PC-3 (cell line): Measurements from ENCODE around the gene KCNIP4. TPM values are rescaled to one million over a fixed set of nuclear protein-coding genes. Genes with fewer than 3 reads are reported as not detected.

Experiments
- ATAC-seq: fragments of 200-7000 bp; cut with Tn5 transposase; 2 replicates; pipeline ENCODE4 v1.9.1; 2020; ENCODE audit warnings: mild to moderate bottlenecking, moderate library complexity
- BruUV-seq: library from RNA; stranded (reverse); fragments of 400-500 nt; replicated peaks from 2 replicates; lab custom pipeline; 2021; lab: Mats Ljungman, UMichigan
- CTCF ChIA-PET: fragments of 300-600 bp; sonication (Branson Sonifier 250); formaldehyde crosslinking; loops from one replicate; lab custom pipeline; 2022; ENCODE audit warnings: antibody characterized with exemption; lab: Charles Lee
- POLR2A ChIA-PET: fragments of 300-600 bp; sonication (Branson Sonifier 250); formaldehyde crosslinking; loops from one replicate; lab custom pipeline; 2022; ENCODE audit warnings: antibody characterized with exemption; ENCODE audit not compliant: unreplicated experiment; lab: Charles Lee
- DNase-seq: peaks from one replicate; pipeline ENCODE4 v3.0.0-alpha.2; 2015
- H2AFZ ChIP-seq: fragments of 300-600 bp; sonication (generic); 2 replicates; pipeline ENCODE4 v1.6.0; 2016; ENCODE audit warnings: antibody characterized with exemption, low read length
- H3F3A ChIP-seq: fragments of 300-600 bp; sonication (generic); one replicate; pipeline ENCODE4 v1.6.0; 2017; ENCODE audit warnings: antibody characterized with exemption, low read length, control low read depth, mild to moderate bottlenecking; ENCODE audit not compliant: unreplicated experiment
- H3K27ac ChIP-seq: fragments of 300-600 bp; sonication (generic); 2 replicates; pipeline ENCODE4 v1.5.1; 2016; ENCODE audit warnings: mild to moderate bottlenecking, low read length
- H3K27me3 ChIP-seq: fragments of 300-600 bp; sonication (generic); 2 replicates; pipeline ENCODE4 v1.6.1; 2016; ENCODE audit warnings: low read length, mixed read lengths
- H3K36me3 ChIP-seq: fragments of 300-600 bp; sonication (generic); 2 replicates; pipeline ENCODE4 v1.6.1; 2016; ENCODE audit warnings: low read depth, mixed run types, low read length, mixed read lengths
- H3K4me1 ChIP-seq: fragments of 300-600 bp; sonication (generic); 2 replicates; pipeline ENCODE4 v1.5.1; 2016; ENCODE audit warnings: low read length; ENCODE audit not compliant: insufficient read depth
- H3K4me2 ChIP-seq: fragments of 300-600 bp; sonication (generic); 2 replicates; pipeline ENCODE4 v1.6.0; 2016; ENCODE audit warnings: low read length
- H3K4me3 ChIP-seq: fragments of 300-600 bp; sonication (generic); 2 replicates; pipeline ENCODE4 v1.5.1; 2016; ENCODE audit warnings: mild to moderate bottlenecking, low read length, mixed read lengths
- H3K79me2 ChIP-seq: fragments of 300-600 bp; sonication (generic); 2 replicates; pipeline ENCODE4 v1.6.1; 2017; ENCODE audit warnings: low read length, mixed read lengths
- H3K9ac ChIP-seq: fragments of 300-600 bp; sonication (generic); 2 replicates; pipeline ENCODE4 v1.6.0; 2016; ENCODE audit warnings: mild to moderate bottlenecking, low read length
- H3K9me2 ChIP-seq: fragments of 300-600 bp; sonication (generic); replicated peaks from 2 replicates; pipeline ENCODE4 v1.6.1; 2016; ENCODE audit warnings: mixed run types, low read length, mixed read lengths
- H3K9me3 ChIP-seq: fragments of 300-600 bp; sonication (generic); 2 replicates; pipeline ENCODE4 v1.6.1; 2016; ENCODE audit warnings: low read length, mixed read lengths
- H4K20me1 ChIP-seq: fragments of 300-600 bp; sonication (generic); 2 replicates; pipeline ENCODE4 v1.6.1; 2016; ENCODE audit warnings: low read length, mixed read lengths
- EZH2 ChIP-seq: fragments of 300-600 bp; sonication (generic); IDR thresholded peaks from one replicate; pipeline ENCODE4 v1.6.1; 2017; ENCODE audit warnings: antibody characterized with exemption, mild to moderate bottlenecking, low read length; ENCODE audit not compliant: unreplicated experiment
- EZH2phosphoT487 ChIP-seq: fragments of 300-600 bp; sonication (generic); IDR thresholded peaks from 2 replicates; pipeline ENCODE4 v1.6.1; 2018; ENCODE audit warnings: mild to moderate bottlenecking, antibody characterized with exemption, low read length, borderline replicate concordance
- intact Hi-C: fragments of 100-400 bp; cut with micrococcal nuclease; formaldehyde crosslinking; loops from 2 replicates; pipeline ENCODE4 v1.9.0; 2023
- total RNA-seq: library from RNA; depleted of rRNA; stranded (reverse); fragments of >200 nt; gene quantifications from 2 replicates; pipeline ENCODE4 v1.2.3, GENCODE V29; 2014
- TF ChIP-seq, protein P1 (sequence below): fragments of 300-600 bp; sonication (generic); conservative IDR thresholded peaks from 2 replicates; pipeline ENCODE4 v1.5.1; 2017; ENCODE audit warnings: antibody characterized with exemption, low read depth, mild to moderate bottlenecking, low read length

KCNIP4 gene
- total RNA-seq, 1 experiment from 2014 or later = not detected

DNA sequence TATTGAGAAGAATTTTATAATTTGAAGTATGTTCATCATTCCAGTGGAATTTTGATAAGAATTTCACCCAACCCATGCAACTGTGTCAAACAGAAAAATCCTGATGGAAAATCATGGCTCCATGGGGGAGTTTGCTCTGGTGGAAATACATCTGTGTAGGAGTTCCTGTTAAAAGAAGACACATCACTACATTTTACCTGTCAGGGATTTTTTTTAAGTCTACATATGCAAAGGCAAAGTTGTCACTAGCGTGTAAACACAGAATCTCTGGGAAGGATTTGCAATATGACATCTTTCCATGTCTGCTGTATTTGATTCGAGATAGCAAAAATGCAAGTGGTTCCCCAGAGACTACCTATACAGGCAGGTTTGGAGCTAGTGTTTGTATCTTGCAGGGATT, 581.0 kb downstream of the KCNIP4 start:
- BruUV-seq = no TSS peak

DNA sequence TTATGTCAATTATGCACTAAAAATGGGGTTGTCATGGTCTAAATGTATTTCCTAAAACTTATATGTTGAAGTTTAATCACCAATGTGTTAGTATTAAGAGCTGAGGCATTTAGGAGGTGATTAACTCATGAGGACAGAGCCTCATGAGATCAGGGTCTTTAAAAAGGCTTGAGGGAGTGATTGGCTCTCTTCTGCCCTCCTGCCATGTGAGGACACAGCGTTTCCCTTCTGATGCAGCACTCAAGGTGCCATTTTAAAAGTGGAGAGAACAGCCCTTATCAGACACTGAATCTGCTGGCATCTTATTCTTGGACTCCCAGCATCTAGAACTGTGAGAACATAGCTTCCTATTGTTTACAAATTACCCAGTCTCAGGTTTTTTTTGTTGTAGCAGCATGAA, 581.7 kb downstream of the KCNIP4 start:
- Histone ChIP-seq H3K27me3 (no peaks in the 10 kb centered on the region), H3K4me3 (no peak overlapping the region), H3K27ac (no peak overlapping the region), H3K36me3 (no peaks in the 10 kb centered on the region), H3K4me2 (no peak overlapping the region), H4K20me1 (no peaks in the 10 kb centered on the region), H3F3A (no peaks in the 10 kb centered on the region), H3K9me3 (no peaks in the 10 kb centered on the region), H3K4me1 (no peaks in the 10 kb centered on the region), H3K9me2 (no peaks in the 10 kb centered on the region), H3K79me2 (no peaks in the 10 kb centered on the region), H3K9ac (no peak overlapping the region), H2AFZ (no peak overlapping the region)
- ChIA-PET CTCF (no interaction called here), POLR2A (no interaction called here)
- intact Hi-C loops = no loop called here
- ATAC-seq = no peak
- BruUV-seq = no TSS peak
- DNase-seq = no peak
- TF ChIP-seq, protein P1, sequence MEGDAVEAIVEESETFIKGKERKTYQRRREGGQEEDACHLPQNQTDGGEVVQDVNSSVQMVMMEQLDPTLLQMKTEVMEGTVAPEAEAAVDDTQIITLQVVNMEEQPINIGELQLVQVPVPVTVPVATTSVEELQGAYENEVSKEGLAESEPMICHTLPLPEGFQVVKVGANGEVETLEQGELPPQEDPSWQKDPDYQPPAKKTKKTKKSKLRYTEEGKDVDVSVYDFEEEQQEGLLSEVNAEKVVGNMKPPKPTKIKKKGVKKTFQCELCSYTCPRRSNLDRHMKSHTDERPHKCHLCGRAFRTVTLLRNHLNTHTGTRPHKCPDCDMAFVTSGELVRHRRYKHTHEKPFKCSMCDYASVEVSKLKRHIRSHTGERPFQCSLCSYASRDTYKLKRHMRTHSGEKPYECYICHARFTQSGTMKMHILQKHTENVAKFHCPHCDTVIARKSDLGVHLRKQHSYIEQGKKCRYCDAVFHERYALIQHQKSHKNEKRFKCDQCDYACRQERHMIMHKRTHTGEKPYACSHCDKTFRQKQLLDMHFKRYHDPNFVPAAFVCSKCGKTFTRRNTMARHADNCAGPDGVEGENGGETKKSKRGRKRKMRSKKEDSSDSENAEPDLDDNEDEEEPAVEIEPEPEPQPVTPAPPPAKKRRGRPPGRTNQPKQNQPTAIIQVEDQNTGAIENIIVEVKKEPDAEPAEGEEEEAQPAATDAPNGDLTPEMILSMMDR = no peak
- TF ChIP-seq EZH2phosphoT487 = no peak
- TF ChIP-seq EZH2 = no peak

More for the DNA sequence above, 581.0 kb downstream of the KCNIP4 start:
- Histone ChIP-seq H3K27me3 (no peaks in the 10 kb centered on the region), H3F3A (no peaks in the 10 kb centered on the region), H3K4me1 (no peaks in the 10 kb centered on the region), H3K9me3 (no peaks in the 10 kb centered on the region), H3K36me3 (no peaks in the 10 kb centered on the region), H3K79me2 (no peaks in the 10 kb centered on the region), H3K4me3 (no peak overlapping the region), H3K4me2 (no peak overlapping the region), H3K9me2 (no peaks in the 10 kb centered on the region), H2AFZ (no peak overlapping the region), H3K27ac (no peak overlapping the region), H3K9ac (no peak overlapping the region), H4K20me1 (no peaks in the 10 kb centered on the region)
- POLR2A ChIA-PET = no interaction called here
- CTCF ChIA-PET = no interaction called here
- intact Hi-C loops = no loop called here
- ATAC-seq = no peak
- DNase-seq = no peak
- TF ChIP-seq EZH2phosphoT487 = no peak
- no peak for TF ChIP-seq EZH2
- TF ChIP-seq, protein P1 = no peak

DNA sequence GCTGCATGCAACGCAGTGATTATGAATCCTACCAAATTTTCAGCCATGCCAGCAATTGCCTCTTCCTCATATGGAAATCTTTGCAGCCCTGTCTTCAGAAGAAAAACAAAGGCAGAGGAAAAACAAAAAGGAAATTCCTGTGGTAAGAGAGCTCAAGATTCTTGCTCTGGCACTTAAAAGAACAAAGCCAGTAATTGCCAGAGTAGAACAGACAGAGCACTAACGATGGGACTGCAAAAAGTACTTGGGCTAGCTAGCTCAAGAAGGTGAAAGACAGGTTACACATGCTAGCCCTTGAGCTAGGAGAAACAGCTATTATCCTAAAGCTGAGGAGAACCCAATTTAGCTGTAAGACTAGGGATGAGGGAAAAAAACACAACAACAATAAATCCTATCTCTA, 582.3 kb downstream of the KCNIP4 start:
- DNase-seq (no peak), ATAC-seq (no peak)
- BruUV-seq = no TSS peak
- H3K27ac ChIP-seq = no peak overlapping the region
- H3K9me3 ChIP-seq = no peaks in the 10 kb centered on the region
- no peak overlapping the region for H2AFZ ChIP-seq
- H4K20me1 ChIP-seq = no peaks in the 10 kb centered on the region
- H3K4me1 ChIP-seq = no peaks in the 10 kb centered on the region
- no peak overlapping the region for H3K4me2 ChIP-seq
- POLR2A ChIA-PET = no interaction called here
- CTCF ChIA-PET = no interaction called here
- intact Hi-C loops = no loop called here
- no peak overlapping the region for H3K4me3 ChIP-seq
- H3K27me3 ChIP-seq = no peaks in the 10 kb centered on the region
- no peak overlapping the region for H3K9ac ChIP-seq
- no peaks in the 10 kb centered on the region for H3K9me2 ChIP-seq
- no peaks in the 10 kb centered on the region for H3F3A ChIP-seq
- H3K36me3 ChIP-seq = no peaks in the 10 kb centered on the region
- TF ChIP-seq EZH2phosphoT487 = no peak
- TF ChIP-seq, protein P1 = no peak
- TF ChIP-seq EZH2 = no peak
- H3K79me2 ChIP-seq = no peaks in the 10 kb centered on the region
